HG02884 (cell line): ENCODE results near the gene DNAH14.
"Not testable (repeated sequence)": the region's sequence is repeated elsewhere in the genome, so short reads cannot be mapped to it uniquely, and the experiment has no call there.

Experiments
- ATAC-seq: cut with Tn5 transposase; IDR thresholded peaks from one replicate; pipeline ENCODE4 v1.9.1; 2021; ENCODE audit warnings: mild to moderate bottlenecking, moderate library complexity; ENCODE audit not compliant: unreplicated experiment

Gene DNAH14

GRCh38 chr1:225143001-225143400 is 213.5 kb downstream of the DNAH14 start:
- ATAC-seq = no peak

DNA sequence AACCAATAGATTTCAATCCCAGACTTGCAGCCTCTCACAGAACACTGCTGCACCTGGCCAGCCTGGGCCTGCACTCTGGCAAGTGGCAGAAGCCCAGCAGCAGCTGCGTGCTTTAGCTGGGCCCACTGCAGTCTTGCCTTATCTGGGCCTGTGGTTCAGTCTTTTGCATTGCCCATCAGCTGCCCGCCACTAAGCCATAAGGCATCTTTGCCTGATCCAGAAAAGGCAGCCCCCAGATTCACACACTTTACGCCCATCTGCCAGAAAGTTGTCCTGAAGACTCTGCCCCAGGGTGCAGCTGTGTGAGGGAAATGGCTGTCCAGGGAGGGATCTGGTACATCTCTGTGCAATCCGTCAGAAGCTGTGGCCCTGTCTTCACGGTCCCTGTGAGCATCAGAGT is 217.0 kb downstream of the DNAH14 start:
- ATAC-seq = no peak

GRCh38 chr1:225147791-225148190 is 218.3 kb downstream of the DNAH14 start:
- not testable (repeated sequence) for ATAC-seq

DNA sequence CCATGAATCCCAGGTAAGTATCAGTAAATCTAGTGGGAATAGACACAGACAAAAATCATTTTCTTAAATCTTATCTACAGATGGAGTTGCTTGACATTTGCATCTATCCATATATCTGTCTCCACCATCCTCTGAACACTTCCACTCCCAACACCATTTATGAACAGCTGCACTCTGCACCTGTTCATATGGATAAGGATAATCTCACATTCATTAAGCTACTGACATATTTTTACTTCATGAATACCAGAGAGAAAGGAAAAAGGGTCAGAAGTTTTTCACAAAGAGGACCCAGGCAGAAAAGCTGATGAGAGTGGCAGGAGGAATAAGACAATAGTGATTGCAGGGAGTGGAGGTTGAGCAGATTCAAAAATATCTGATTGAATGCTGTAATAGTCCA is 222.6 kb downstream of the DNAH14 start:
- ATAC-seq = no peak

DNA sequence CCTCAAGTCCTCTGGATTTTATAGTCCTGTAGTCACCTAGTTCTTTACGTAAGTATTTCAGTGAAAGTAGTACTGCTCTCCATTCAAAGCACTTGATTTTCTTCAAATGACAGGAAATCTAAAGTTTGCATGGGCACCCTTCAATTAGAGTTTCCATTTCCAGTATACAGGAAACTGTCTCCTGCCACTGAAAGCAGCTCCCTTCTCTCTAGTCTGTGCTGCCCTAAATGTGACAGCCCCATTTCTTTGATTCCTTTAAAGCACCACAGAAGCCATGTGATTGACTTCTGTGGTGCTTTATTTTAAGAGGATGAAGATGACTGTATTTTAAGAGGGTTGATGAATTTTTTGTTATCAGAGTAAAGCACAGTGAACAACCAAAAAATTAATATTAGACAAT is 226.1 kb downstream of the DNAH14 start:
- no peak for ATAC-seq

GRCh38 chr1:225156254-225156653 is 226.8 kb downstream of the DNAH14 start:
- ATAC-seq = no peak

DNA sequence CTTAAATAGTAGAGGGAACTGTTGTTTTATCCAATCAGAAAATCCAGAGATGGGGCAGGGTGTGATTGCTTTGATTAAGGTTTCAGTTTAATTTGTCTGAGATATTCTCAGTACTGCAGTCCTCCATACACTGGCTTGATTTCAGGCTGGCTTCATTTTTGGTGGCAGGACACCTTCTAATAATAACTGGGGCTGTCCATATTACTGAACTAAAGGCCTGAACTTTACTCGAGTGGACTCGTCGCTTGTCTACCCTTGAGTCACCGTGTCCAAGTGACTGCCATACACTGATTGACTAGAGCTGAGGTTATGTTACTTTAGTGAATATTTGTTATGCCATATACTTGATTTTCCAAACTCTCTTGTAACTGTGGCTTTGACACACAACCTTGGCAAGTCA is 228.8 kb downstream of the DNAH14 start:
- no peak for ATAC-seq

DNA sequence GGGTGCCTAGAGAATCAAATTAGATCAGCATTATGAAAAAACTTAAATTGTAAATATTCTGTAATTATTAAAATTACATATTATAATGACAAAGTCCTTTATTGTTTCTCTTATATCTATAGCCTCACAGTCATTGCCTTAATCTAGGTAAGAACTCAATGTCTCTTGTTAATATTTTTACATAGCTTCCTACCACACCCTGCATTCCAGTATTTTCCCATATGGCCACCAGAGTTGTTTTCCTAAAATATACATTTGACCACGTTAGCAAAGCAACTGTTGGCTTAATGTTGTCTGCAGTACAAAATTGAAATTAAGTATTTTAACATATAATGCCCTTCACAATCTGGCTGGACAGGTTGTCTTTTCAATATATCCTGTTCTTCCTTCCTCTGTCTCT is 230.3 kb downstream of the DNAH14 start:
- no peak for ATAC-seq

GRCh38 chr1:225177409-225177808 is 247.9 kb downstream of the DNAH14 start:
- ATAC-seq = not testable (repeated sequence)

DNA sequence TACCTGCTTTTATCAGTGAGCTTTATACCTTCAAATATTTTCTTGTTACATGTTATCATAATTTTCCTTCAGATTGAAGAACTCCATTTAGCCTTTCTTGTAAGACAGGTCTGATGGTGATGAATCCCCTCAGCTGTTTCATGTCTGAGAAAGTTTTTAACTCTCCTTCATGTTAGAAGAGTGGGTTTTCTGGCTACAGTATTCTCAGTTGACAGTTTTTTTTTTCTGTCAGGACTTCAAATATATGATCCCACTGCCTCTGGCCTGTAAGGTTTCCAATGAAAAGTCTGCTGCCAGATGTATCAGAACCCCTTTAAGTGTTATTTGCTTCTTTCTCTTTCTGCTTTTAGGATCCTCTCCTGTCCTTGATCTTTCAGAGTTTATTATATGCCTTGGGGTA is 250.2 kb downstream of the DNAH14 start:
- ATAC-seq = no peak

GRCh38 chr1:225182716-225183115 is 253.2 kb downstream of the DNAH14 start:
- no peak for ATAC-seq

DNA sequence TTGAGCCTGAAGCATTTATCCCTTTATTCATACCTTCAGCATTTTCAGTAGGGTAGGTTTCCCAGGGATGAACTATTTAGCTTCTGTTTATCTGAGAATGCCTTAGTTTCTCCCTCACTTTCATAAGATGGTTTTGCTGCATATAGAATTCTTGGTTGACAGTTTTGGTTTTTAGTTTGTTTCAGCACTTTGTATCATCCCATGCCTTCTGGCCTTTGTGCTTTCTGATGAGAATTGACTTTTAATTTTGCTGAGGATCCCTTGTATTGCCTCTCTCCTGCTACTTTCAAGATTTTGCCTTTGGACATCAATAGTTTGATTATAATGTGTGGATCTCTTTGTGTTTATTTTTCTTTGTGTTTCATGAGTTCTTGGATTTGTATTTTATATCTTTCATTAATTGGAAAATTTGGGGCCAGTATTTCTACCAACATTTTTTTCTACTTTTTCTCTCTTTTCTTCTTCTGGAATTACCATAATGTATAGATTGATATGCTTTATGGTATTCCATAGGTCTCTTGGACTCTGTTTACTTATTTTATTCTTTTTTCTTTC is 261.8 kb downstream of the DNAH14 start:
- no peak for ATAC-seq

DNA sequence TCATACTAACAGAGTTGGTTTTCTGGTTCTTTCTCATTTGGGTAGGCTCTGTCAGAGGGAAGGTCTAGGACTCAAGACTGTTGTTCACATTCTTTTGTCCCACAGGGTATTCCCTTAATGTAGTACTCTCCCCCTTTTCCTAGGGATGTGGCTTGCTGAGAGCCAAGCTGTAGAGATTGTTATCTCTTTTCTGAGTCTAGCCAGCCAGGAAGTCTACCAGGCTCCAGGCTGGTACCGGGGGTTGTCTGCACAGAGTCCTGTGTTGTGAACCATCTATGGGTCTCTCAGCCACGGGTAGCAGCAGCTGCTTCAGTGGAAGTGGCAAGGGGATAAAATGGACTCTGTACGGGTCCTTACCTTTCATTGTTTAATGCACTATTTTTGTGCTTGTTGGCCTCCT is 272.0 kb downstream of the DNAH14 start:
- ATAC-seq = no peak

- ATAC-seq = no peak
These were observed 278.3 kb downstream of the DNAH14 start for GRCh38 chr1:225207791-225208190.

GRCh38 chr1:225209153-225209552 is 279.7 kb downstream of the DNAH14 start:
- no peak for ATAC-seq

DNA sequence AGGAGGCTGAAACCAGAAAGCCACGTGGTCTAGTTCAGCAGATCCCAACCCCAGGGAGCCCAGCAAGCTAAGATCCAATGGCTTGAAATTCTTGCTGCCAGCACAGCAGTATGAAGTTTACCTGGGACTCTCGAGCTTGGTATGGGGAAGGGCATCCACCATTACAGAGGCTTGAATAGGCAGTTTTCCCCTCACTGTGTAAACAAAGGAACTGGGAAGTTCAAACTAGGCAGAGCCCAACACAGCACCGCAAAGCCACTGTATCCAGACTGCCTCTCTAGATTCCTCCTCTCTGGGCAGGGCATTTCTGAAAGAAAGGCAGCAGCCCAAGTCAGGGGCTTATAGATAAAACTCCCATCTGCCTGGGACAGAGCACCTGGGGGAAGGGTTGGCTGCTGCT is 280.7 kb downstream of the DNAH14 start:
- not testable (repeated sequence) for ATAC-seq

- ATAC-seq = not testable (repeated sequence)
These were observed 282.4 kb downstream of the DNAH14 start for GRCh38 chr1:225211694-225212442.

- no peak for ATAC-seq
These were observed 294.8 kb downstream of the DNAH14 start for GRCh38 chr1:225224287-225224686.

DNA sequence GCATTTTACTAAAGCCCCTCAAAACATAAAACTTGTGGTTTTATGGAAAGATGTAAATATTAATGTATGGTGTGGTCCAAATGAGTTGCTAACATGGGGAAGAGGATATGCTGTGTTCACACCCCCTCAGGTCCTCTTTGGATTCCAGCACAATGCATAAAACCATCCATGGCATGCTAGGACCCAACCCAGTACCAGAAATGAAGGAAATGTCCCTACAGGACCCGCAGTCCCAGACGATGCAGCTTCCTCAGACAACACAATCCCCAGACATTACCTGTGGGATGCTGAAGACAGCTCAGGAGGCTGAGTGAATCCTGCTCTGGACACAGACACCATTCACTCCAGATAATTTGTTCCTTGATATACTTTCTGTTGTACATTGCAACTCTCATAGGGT is 296.2 kb downstream of the DNAH14 start:
- ATAC-seq = no peak

- ATAC-seq = no peak
These were observed 299.4 kb downstream of the DNAH14 start for GRCh38 chr1:225228871-225229303.

GRCh38 chr1:225229429-225229828 is 300.0 kb downstream of the DNAH14 start:
- not testable (repeated sequence) for ATAC-seq

DNA sequence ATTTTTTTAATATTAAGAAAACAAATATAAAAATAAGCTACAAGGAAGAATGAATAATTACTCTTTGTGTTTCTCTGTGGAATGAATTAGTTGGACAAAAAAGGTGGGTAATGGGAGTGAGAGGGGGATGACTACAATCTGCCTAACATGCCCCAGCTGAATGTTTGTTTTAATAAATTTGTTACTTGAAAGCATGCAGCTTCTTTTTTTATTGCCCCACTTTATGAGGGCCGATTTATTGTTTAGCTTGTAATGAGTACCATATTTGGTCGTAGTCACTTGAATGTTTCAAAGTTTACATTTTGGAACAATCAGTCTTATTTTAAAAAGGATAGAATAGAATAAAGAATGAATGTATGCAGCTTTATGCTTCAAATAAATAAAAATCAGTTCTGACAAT is 301.0 kb downstream of the DNAH14 start:
- ATAC-seq = no peak

GRCh38 chr1:225232930-225233329 is 303.5 kb downstream of the DNAH14 start:
- ATAC-seq = not testable (repeated sequence)
